Urinary bladder (tissue), 4 donors: ENCODE data around the gene ZDHHC14. TPM values are rescaled to one million over a fixed set of nuclear protein-coding genes. Genes with fewer than 3 reads are reported as not detected.
"Not testable (repeated sequence)": the region's sequence is repeated elsewhere in the genome, so short reads cannot be mapped to it uniquely, and the experiment has no call there.

Experiments
- DNase-seq: peaks from one replicate; pipeline ENCODE4 v3.0.0-alpha.2; 2015; ENCODE audit errors: extremely low spot score
- H3K27ac ChIP-seq: one replicate; pipeline ENCODE4 v1.5.1; 2013; ENCODE audit warnings: low read depth, mild to moderate bottlenecking, moderate library complexity
- H3K36me3 ChIP-seq: one replicate; pipeline ENCODE4 v1.6.1; 2013; ENCODE audit warnings: mild to moderate bottlenecking, moderate library complexity; ENCODE audit not compliant: insufficient read depth
- H3K4me1 ChIP-seq: one replicate; pipeline ENCODE4 v1.6.1; 2013; ENCODE audit warnings: mild to moderate bottlenecking, moderate library complexity; ENCODE audit not compliant: insufficient read depth
- H3K4me3 ChIP-seq: one replicate; pipeline ENCODE4 v1.5.1; 2013; ENCODE audit warnings: low read depth, low read length
- WGBS: extraction: QIAGEN DNeasy Blood & Tissue Kit; methylation state at CpG from one replicate; pipeline ENCODE4 v1.1.7; 2013; 5-methylcytosine and 5-hydroxymethylcytosine counted together
- polyA plus RNA-seq: library from polyadenylated mRNA; stranded (reverse); fragments of 200-250 nt; gene quantifications from one replicate; pipeline ENCODE4 v1.2.3, GENCODE V29; 2013
- total RNA-seq: library from RNA; depleted of rRNA; stranded (reverse); fragments of >200 nt; gene quantifications from one replicate; pipeline ENCODE4 v1.2.3, GENCODE V29; 2014
- donor health status: healthy with polysubstance abuse.
- donor health status: healthy.

Gene ZDHHC14
- total and polyA plus RNA-seq, 2 donors, result 9.6 to 10.2 TPM

DNA sequence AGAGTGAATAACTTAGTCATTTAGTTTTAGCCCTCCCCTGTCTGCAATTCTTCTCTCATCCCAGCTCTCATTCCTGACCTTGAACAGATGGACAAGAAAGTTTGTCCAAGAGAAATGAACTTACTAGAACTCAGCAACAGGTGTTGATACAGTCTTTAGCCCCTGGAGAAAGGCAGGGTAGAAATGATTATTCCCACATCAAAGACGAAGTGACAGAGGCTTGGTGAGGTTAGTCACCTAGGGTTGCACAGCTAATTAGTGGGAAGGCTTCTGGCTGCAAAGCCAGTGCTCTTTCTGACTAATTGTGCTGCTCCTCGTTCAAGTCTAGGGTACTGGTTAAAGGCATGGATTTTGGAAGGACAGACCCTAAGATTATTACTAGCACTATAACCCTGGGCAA is 4.5 kb downstream of the ZDHHC14 start:
- Histone ChIP-seq H3K4me3 (no peak overlapping the region), H3K4me1 (no peaks in the 10 kb centered on the region), H3K27ac (no peak overlapping the region), H3K36me3 (no peaks in the 10 kb centered on the region)
- 68% methylated on average over 2 of the region's 2 CpGs for WGBS
- DNase-seq, result no peak

DNA sequence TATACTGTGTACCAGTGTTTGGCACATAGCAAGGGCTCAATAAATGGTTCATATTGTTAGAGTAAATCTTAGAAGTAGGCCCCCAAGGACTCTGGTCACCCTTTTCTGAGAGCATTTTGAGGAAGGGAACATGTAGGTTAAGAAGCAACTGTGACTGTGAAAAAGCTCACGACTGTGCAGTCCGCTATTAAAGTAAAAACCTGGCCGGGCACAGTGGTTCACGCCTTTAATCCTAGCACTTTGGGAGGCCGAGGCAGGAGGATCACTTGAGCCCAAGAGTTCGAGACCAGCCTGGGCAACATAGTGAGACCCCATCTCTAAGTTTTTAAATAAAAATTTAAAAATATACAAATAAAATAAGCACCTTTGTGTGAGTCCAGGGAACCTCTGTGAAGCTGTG is 5.0 kb downstream of the ZDHHC14 start:
- Histone ChIP-seq H3K27ac (no peak overlapping the region), H3K4me1 (no peaks in the 10 kb centered on the region), H3K4me3 (no peak overlapping the region), H3K36me3 (no peaks in the 10 kb centered on the region)
- WGBS, result 97% methylated on average over 6 of the region's 6 CpGs
- DNase-seq, result no peak

DNA sequence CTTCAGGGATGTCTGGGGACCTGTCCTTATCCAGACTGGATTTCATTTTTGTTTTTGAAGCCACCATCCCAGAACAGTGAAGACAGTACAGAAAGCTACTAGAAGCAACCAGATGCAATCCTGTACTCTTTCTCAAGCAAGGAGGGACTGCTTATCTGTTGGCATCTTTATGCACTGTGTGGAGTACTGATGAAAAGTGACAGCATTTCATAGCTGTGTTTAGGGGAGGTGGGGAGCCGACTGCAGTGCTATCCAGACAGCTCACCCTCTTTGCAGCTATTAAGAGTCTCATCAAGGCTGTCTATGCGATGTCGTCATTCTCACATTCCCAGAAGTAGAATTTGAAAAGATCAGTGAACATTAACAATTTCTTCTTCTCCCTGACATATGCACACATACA is 5.5 kb downstream of the ZDHHC14 start:
- no peak overlapping the region for H3K27ac ChIP-seq

DNA sequence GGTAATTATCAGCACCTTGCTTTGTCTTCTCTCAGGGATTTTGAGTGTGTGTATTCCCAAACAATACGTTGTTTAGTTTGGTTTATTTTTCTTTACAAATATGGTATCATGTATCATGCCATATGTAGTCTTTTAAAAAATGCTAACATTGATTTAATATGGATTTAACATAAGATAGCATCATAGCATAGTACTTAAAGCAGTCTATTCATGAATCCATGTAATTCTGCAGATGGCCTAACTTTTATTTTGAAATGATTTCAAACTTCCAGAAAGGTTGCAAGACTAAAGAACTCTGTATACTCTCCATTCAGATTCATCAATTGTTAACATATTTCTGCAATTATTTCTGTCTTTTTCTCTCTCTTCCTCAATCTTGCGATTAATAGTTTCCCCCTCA is 7.9 kb downstream of the ZDHHC14 start:
- no peak overlapping the region for H3K27ac ChIP-seq
- H3K4me1 ChIP-seq, result no peaks in the 10 kb centered on the region
- WGBS, result 95% methylated on average over 2 of the region's 2 CpGs
- no peak for DNase-seq
- H3K36me3 ChIP-seq, result no peaks in the 10 kb centered on the region
- H3K4me3 ChIP-seq, result no peak overlapping the region

More for the DNA sequence above, 5.5 kb downstream of the ZDHHC14 start:
- Histone ChIP-seq H3K4me3 (no peak overlapping the region), H3K4me1 (no peaks in the 10 kb centered on the region), H3K36me3 (no peaks in the 10 kb centered on the region)
- 78% methylated on average over 3 of the region's 3 CpGs for WGBS
- DNase-seq, result no peak

DNA sequence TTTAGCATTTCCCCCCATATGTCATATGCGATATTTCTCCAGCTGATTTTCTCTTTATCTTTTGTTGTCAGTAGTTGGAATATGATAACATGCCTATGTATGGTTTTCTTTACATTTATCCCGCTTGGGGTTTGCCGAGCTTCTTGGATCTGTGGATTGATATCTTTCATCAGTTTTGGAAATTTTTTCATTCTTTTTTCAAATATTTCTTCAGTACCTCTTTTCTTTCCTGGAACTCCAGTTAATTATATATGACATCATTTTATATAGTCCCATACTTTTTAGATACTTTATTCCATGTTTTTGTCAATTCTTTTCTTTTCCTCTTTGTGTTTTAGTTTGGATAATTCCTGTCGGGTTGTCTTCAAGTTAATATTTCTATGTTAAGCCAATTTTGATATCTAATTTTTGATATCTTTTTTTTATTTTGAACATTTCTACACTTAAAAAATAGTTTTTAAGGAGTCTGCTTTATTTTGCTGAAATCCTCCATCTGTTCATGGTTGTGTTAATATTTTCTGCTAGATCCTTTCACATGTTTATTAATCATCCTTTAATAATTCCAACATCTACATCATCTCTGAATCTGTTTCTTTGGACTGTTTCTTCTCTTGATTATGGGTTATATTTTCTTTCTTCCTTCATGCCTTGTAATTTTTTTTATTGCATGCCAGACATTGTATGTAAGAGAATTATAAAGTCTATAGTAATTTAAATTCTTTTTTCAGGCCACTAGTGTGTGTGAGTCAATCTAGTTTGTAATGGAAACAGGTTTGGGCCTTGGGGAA is 9.5 kb downstream of the ZDHHC14 start:
- no peak overlapping the region for H3K4me3 ChIP-seq
- no peak for DNase-seq
- no peaks in the 10 kb centered on the region for H3K4me1 ChIP-seq
- WGBS, result 97% methylated on average over 4 of the region's 4 CpGs
- no peaks in the 10 kb centered on the region for H3K36me3 ChIP-seq
- no peak overlapping the region for H3K27ac ChIP-seq

DNA sequence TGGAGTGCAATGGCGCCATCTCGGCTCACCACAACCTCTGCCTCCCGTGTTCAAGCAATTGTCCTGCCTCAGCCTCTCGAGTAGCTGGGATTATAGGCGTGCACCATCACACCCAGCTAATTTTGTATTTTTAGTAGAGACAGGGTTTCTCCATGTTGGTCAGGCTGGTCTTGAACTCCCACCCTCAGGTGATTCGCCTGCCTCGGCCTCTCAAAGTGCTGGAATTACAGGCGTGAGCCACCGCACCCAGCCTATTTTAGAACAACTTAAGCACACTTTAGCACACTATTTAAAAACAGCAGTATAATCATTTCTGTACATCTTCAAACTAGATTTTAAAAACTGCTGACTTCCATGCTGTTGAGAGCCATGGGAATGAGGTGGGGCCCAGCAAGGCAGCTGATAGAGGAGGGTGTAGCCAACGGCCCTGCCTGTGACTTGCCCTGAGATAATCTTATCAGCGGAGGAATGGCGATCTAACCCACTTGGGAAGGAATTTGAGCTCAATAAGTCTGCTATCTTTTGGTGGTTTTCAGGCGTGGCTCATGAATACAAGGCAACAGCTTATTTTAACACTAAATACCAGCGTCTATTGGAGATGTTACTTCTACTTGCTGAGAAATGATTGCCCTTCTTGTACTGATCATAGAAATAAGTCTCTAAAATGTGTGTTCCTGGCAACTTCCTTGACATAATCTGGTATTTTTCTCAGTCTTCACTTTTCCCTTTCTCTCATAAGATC is 12.1 kb downstream of the ZDHHC14 start:
- no peak for DNase-seq
- WGBS, result 86% methylated on average over 14 of the region's 14 CpGs
- Histone ChIP-seq H3K27ac (no peak overlapping the region), H3K36me3 (no peaks in the 10 kb centered on the region), H3K4me1 (no peaks in the 10 kb centered on the region), H3K4me3 (no peak overlapping the region)

DNA sequence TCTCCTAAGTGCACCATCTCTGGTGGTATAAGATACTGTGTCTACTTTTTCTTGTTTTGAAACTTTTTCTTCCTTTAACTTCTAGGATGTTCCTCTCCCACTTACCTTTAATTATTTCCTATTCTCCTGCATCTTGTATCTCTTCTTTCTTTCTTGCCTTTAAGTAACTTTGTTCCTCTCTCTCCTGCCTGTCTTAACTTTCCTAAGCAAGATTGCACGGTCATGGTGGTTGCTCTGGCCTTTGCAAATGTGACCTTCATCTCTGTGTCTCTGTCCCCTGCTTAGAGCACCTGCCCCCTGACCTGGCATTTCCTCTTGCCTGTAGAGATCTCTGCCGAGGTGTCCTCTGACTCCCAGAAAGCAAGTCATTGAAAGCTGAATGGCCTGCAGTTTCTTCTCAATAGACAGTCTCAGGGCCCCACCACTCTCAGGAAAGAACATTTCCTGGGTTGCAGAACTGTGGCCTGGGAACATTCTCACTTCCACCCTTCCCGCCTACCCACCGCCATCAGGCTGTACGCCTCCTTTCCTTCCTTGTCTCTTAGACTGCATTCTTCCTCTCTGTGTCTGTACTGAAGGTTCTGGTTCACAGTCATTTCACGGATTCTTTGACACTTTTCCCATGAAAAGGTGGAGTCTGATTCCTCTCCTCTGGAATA is 12.8 kb downstream of the ZDHHC14 start:
- no peak for DNase-seq
- 89% methylated on average over 6 of the region's 6 CpGs for WGBS
- Histone ChIP-seq H3K4me1 (no peaks in the 10 kb centered on the region), H3K27ac (no peak overlapping the region), H3K36me3 (no peaks in the 10 kb centered on the region), H3K4me3 (no peak overlapping the region)

DNA sequence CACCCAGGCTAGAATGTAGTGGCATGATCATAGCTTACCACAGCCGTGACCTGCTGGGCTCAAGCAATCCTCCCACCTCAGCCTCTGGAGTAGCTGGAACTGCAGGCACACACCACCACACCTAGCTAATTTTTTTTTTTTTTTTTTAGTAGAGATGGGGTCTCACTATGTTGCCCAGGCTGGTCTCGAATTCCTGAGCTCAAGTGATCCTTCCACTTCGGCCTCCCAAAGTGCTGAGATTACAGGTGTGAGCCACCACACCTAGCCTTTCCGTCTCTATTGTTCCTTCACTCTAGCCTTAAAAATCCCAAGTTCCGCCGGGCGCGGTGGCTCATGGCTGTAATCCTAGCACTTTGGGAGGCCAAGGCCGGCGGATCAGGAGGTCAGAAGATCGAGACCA is 14.2 kb downstream of the ZDHHC14 start:
- not testable (repeated sequence) for DNase-seq, H3K4me1 ChIP-seq, H3K27ac ChIP-seq, H3K36me3 ChIP-seq, H3K4me3 ChIP-seq
- 97% methylated on average over 11 of the region's 11 CpGs for WGBS

DNA sequence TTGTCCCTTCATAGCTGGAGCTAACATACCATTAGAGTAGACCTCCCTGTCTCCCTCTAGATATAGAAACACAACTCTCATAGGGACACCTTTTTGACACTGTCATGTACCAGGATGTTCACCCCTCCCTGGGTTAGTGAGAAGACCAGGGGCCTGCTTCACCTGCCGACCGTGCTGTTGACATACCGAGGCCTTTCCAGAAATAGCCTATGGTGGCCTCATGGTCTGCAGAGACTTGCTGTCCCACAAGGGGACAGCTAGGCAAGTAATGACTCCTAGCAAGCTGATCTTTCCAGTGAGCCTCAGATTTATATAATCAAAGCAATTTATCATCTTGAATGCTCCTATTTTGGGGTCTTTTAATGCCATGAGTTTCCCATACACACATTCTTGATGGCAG is 15.0 kb downstream of the ZDHHC14 start:
- H3K27ac ChIP-seq, result no peak overlapping the region
- WGBS, result 90% methylated on average over 3 of the region's 3 CpGs

DNA sequence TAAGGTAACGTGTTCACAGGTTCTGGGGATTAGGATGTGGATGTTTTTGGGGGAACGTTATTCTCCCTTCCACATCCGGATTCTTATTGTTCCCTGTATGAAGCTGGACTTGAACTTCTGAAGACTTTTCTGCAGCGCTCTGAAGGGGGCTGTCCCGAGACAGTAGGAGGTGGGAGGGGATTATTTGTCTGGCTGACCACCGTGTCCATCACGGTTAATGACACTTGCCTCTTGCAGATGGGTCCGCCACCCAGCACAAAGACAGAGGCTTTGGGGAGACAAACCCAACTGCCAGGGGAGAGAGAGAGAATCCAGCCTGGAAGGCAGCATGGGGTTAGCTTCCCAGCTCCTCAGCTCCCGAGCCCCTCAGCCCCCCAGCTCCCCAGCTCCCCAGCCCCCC is 16.7 kb downstream of the ZDHHC14 start:
- H3K27ac ChIP-seq, result no peak overlapping the region

More for the DNA sequence above, 15.0 kb downstream of the ZDHHC14 start:
- H3K4me3 ChIP-seq, result no peak overlapping the region
- no peaks in the 10 kb centered on the region for H3K4me1 ChIP-seq
- H3K36me3 ChIP-seq, result no peaks in the 10 kb centered on the region
- DNase-seq, result no peak

DNA sequence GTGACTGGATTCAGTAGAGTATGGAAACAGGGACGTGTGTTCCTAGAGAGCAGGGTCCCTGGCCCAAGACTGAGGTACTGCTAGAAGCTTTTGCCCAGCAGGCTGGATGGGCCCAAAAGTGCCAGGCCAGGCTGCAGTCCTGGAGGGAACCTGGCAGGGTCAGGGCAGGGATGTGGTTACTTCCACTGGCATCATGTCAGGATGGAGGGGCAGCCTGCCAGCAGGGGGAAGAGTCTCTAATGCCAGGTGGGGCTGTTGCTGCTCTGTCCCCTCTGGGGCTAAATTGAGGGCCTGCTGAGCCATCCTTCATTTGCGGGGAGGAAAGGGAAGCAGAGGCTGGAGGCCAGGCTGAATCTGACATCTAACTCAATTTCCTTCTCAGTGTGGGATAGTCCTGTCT is 17.2 kb downstream of the ZDHHC14 start:
- no peak for DNase-seq
- Histone ChIP-seq H3K4me1 (no peaks in the 10 kb centered on the region), H3K4me3 (no peak overlapping the region), H3K27ac (no peak overlapping the region), H3K36me3 (no peaks in the 10 kb centered on the region)
- WGBS, result 49% methylated on average over 2 of the region's 2 CpGs

More for the DNA sequence above, 16.7 kb downstream of the ZDHHC14 start:
- no peaks in the 10 kb centered on the region for H3K36me3 ChIP-seq
- no peak for DNase-seq
- no peak overlapping the region for H3K4me3 ChIP-seq
- 87% methylated on average over 9 of the region's 9 CpGs for WGBS
- H3K4me1 ChIP-seq, result no peaks in the 10 kb centered on the region

DNA sequence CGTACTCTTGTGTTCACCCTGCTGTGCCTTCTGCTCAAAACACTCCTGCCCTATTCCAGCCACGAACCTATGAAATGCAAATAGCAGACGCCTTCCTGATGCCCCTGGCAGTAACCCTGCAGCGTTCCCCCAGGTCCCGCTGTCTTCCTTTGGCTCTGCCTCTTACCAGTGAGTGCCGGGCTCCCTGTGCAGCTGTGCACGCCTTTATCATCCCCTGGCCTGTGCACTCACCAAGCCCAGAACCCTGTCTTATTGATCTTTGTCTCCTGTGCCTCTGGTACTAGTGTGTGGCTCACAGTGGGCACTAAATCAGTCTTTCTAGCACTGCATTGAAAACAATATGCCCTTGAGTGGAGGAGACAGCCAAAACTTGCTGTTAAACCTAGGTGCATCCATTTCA is 19.7 kb downstream of the ZDHHC14 start:
- no peak overlapping the region for H3K4me3 ChIP-seq
- H3K36me3 ChIP-seq, result no peaks in the 10 kb centered on the region
- no peaks in the 10 kb centered on the region for H3K4me1 ChIP-seq
- DNase-seq, result no peak
- WGBS, result 82% methylated on average over 7 of the region's 7 CpGs
- H3K27ac ChIP-seq, result no peak overlapping the region

DNA sequence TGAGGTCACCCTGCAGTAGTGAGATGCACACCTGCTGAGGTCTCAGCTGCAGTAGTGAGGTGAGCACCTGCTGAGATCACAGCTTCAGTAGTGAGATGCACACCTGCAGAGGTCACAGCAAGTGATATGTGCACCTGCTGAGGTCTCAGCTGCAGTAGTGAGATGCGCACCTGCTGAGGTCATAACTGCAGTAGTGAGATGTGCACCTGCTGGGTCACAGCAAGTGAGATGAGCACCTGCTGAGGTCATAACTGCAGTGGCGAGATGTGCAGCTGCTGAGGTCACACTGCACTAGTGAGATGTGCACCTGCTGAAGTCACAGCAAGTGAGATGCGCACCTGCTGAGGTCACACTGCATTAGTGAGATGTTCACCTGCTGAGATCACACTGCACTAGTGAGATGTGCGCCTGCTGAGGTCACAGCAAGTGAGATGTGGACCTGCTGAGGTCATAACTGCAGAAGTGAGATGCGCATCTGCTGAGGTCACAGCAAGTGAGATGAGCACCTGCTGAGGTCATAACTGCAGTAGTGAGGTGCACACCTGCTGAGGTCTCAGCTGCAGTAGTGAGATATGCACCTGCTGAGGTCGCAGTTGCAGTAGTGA is 20.8 kb downstream of the ZDHHC14 start:
- DNase-seq, result no peak
- Histone ChIP-seq H3K4me1 (peaks cover 2% of the 10 kb centered on the region), H3K36me3 (no peaks in the 10 kb centered on the region), H3K27ac (no peak overlapping the region), H3K4me3 (no peak overlapping the region)
- WGBS, result 98% methylated on average over 6 of the region's 6 CpGs
